GM18861 (cell line): ENCODE measurements around the gene CACNA2D2.

Experiments used
- ATAC-seq: cut with Tn5 transposase; IDR thresholded peaks from one replicate; pipeline ENCODE4 v1.9.1; 2021; ENCODE audit not compliant: unreplicated experiment

Gene CACNA2D2

GRCh38 chr3:50401978-50402595 lies 101.3 kb downstream of the CACNA2D2 start:
- ATAC-seq = no peak

DNA sequence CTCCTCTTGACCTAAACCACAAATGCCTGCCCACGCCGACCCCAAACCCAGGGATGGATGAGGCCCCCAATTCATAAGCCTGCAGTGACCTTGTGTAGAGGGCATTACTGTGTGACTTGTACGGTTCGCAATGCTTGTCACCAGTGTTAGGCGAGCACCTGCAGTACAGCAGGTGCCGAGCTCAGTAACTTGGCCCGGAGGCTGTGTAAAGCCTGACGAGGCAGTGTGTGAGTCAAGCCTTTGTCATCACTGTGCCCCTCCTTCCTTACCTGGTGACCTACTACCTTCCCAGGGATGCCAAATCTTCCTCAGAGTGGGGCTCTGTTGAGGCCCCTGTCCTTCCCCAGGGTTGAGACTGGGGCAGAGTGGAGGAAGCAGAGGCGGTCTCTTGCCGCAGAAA lies 106.9 kb downstream of the CACNA2D2 start:
- no peak for ATAC-seq

- ATAC-seq = no peak
Measured at GRCh38 chr3:50395070-50395860, 108.2 kb downstream of the CACNA2D2 start.

DNA sequence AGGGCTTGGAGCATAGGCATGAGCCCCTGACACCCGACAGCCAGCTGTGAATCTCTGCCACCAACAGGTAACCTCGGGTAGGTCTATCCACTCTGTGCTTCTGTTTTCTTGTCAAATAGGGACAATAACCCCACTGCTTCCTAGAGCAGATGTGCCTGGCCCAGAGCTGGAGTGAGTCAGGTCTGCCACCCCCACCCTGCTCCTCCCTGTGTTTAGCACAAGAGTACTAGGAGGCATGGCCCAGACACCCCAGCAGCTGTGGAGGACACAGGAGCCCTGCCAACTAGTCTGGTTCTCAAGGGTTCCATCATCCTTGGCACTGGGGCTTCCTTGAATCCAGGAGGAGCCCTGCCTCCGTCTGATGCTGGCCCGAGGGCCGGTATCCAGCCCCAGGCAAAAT lies 110.4 kb downstream of the CACNA2D2 start:
- no peak for ATAC-seq

DNA sequence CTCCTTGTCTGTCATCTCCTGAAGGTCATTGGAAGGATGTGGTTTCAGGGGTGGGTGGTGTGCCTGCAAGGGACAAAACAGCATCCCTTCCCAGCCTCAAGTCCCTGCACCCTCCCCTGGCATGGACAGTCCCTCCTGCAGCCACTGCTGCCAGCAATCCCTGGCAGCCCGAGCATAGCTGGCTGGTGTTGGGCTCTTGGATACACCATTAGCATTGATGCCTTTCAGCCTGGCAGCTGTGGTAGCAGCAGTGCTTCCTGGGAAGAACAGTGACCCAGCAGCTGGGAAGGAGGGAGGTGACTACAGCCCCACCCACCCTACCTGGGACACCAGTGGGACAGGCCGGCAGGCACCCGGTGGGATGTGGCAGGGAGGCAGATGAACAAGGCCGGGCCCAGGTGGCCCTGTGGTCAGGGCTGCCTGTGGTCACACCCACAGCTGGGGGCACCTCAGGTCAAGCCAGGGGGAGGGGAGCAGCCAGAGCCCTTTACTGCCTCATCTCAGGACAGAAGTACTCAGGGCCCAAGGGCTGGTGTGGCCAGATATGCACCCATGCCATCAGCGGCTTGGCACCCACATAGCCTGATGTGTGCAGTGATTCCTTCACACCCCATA lies 111.2 kb downstream of the CACNA2D2 start:
- no peak for ATAC-seq

GRCh38 chr3:50390508-50391224 lies 112.8 kb downstream of the CACNA2D2 start:
- ATAC-seq = no peak

- no peak for ATAC-seq
Measured at GRCh38 chr3:50389414-50389767, 114.0 kb downstream of the CACNA2D2 start.

- no peak for ATAC-seq
Measured at GRCh38 chr3:50388720-50389413, 114.6 kb downstream of the CACNA2D2 start.

DNA sequence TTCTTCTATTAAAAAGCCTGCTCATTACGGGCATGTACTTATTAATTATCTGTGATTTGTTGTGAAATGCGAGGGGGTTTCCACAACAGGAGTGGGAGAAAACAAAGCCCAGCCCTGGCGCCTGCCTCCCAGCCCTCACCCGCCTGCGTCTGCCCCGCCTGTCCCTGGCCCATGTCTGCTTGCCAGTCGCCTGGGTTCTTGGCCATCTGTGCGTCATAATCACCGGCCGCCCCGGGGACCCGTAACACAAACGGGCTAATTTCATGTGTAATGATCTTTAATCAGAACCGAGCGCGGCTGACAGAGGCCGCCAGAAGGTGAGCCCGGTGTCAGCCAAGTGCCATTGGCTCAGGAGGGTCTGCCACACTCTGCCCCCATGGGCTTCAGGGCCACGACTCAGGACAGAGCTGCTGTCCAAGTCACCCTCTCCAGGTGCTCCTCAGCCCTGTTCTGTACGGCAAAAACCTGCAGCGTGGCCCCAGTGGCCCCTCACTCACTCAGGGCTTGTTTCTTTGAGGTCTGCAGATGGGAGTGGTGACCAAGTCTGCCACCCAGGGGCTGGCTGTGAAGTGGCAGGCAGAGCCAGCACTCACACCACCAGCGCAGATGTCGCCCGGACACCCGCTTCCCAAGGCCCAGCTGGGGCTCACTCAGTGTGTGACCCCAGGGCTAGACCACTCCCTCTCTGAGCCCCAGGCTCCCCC lies 115.3 kb downstream of the CACNA2D2 start:
- no peak for ATAC-seq

- no peak for ATAC-seq
Measured at GRCh38 chr3:50385754-50386153, 117.7 kb downstream of the CACNA2D2 start.

- no peak for ATAC-seq
Measured at GRCh38 chr3:50383750-50384149, 119.7 kb downstream of the CACNA2D2 start.

GRCh38 chr3:50382722-50383121 lies 120.7 kb downstream of the CACNA2D2 start:
- ATAC-seq = no peak

- no peak for ATAC-seq
Measured at GRCh38 chr3:50381383-50381782, 122.1 kb downstream of the CACNA2D2 start.

GRCh38 chr3:50380405-50381085 lies 122.9 kb downstream of the CACNA2D2 start:
- ATAC-seq = no peak

- no peak for ATAC-seq
Measured at GRCh38 chr3:50378757-50379156, 124.7 kb downstream of the CACNA2D2 start.

GRCh38 chr3:50378024-50378423 lies 125.4 kb downstream of the CACNA2D2 start:
- no peak for ATAC-seq

DNA sequence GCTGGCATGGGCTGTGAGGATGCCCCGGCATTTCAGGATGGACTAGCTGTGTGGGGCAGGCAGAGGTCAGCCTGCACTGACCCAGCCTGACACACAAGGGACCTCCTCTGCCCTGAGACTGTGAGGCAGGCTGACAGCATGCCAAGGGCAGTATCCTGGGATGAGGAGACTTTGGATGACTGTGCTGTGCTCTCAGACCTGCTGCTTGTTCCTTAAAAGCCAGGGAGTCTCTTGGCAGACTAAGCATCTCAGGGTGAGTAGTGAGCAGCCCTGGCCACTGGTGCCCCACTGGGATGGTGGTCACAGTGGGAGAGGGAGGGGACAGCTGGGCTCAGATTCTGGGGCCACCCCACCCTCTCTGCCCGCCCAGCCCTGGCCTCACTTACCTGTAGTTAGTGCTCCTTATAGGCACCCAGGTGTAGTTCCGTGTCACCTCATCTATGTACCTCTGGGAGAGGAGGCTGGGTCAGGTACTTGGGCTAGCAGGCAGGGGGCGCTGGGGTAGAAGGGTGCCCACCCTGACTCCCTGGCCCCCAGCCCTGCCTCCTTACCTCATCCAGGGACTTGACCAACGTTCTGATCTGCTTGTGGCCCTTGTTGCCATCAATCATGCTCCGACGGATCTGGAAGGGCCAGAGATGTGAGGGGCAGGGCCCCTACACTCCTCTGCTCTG lies 128.0 kb downstream of the CACNA2D2 start:
- ATAC-seq = no peak

DNA sequence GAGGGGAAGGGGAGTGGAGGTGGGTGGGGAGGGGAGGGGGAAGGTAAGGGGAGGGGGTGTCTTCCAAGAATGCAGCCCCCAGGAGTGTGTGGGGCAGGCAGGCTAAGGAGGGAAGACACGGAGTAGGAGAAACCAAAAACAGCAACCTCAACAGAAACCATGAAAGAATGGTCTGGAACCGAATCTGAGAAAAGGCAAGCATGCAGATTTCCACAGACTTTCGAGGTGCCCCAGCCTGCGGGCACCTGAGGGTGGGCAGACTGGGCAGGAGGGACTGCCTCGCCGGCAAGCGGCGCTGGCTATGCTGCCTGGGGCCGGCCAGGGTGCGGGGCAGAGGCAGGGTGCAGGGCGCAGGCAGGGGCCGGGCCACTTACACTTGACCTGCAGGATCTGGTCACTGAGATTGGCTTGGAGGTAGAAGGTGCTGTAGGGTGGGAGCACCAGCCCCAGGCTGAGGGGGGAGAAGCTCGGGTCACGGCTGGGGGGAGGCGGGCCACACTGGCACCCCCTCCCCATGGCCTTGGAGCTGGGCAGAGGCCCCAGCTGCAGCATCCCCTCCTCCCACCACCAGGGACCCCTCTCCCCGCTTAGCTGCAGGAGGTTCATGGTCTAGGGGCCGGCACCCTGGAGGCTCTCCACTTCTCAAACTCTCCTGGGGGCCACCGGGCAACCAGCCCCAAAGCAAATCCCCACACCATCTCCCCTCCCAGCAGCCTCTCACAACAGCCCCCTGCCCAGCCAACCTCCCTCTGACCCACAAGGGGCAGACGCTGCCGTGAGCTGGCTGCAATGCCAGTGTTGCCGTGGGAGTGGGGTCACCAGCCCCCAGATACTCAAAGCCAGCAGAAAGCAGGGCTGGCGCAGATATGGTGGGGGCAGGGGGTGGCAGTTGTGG lies 128.8 kb downstream of the CACNA2D2 start:
- ATAC-seq = no peak
